ENCODE data around the gene ASMT. TPM values are rescaled to one million over a fixed set of nuclear protein-coding genes. Genes with fewer than 3 reads are reported as not detected.
"Not testable (repeated sequence)": the region's sequence is repeated elsewhere in the genome, so short reads cannot be mapped to it uniquely, and the experiment has no call there.

The ASMT gene
- total RNA-seq: not detected

GRCh38 chrX:1614927-1615326 lies at the start of gene ASMT:
ASMT (plus strand) TSS chrX:1615059; CDS start chrX:1615200, 141 bp downstream.
- no peak for DNase-seq

- not testable (repeated sequence) for DNase-seq
Observed at GRCh38 chrX:1574181-1574580, 40.7 kb upstream of the ASMT start.

GRCh38 chrX:1576201-1576992 lies 38.5 kb upstream of the ASMT start:
- DNase-seq: no peak

GRCh38 chrX:1577845-1578244 lies 37.0 kb upstream of the ASMT start:
- DNase-seq: no peak

- DNase-seq: no peak
Observed at GRCh38 chrX:1578511-1579173, 36.2 kb upstream of the ASMT start.

- DNase-seq: peak; percentile 47
Observed at GRCh38 chrX:1581132-1581531, 33.7 kb upstream of the ASMT start.

GRCh38 chrX:1582686-1583437 lies 32.0 kb upstream of the ASMT start:
- DNase-seq: no peak

- DNase-seq: no peak
Observed at GRCh38 chrX:1584237-1585011, 30.4 kb upstream of the ASMT start.

- DNase-seq: no peak
Observed at GRCh38 chrX:1587161-1587560, 27.7 kb upstream of the ASMT start.

- no peak for DNase-seq
Observed at GRCh38 chrX:1589356-1590130, 25.3 kb upstream of the ASMT start.

GRCh38 chrX:1591102-1591862 lies 23.6 kb upstream of the ASMT start, which contains the start of gene AKAP17A:
AKAP17A (plus strand) TSS chrX:1591604; CDS start chrX:1593463, 1,859 bp downstream.
- peak; percentile 98 for DNase-seq

- DNase-seq: no peak
Observed at GRCh38 chrX:1591863-1592469, 22.9 kb upstream of the ASMT start.

- peak; percentile 38 for DNase-seq
Observed at GRCh38 chrX:1592470-1593142, 22.3 kb upstream of the ASMT start.

GRCh38 chrX:1593286-1594271 lies 21.3 kb upstream of the ASMT start:
- no peak for DNase-seq

GRCh38 chrX:1595711-1596060 lies 19.2 kb upstream of the ASMT start:
- no peak for DNase-seq

- no peak for DNase-seq
Observed at GRCh38 chrX:1596676-1597344, 18.0 kb upstream of the ASMT start.

- DNase-seq: no peak
Observed at GRCh38 chrX:1597345-1598020, 17.4 kb upstream of the ASMT start.

Measured in tongue (tissue), 2 donors.